NCI-H460 (cell line): ENCODE measurements around the gene SLX4IP. TPM values are rescaled to one million over a fixed set of nuclear protein-coding genes. Genes with fewer than 3 reads are reported as not detected.

Experiments used
- DNase-seq: peaks from one replicate; pipeline ENCODE4 v3.0.0-alpha.2; 2016; ENCODE audit warnings: low read depth; ENCODE audit errors: extremely low read depth
- total RNA-seq: library from RNA; depleted of rRNA; stranded (reverse); fragments of >200 nt; shearing (Covaris generic); gene quantifications from 2 replicates; pipeline ENCODE4 v1.2.3, GENCODE V29; 2014

The SLX4IP gene
- total RNA-seq, 1 experiment from 2014 or later = 7.5 TPM

GRCh38 chr20:10619427-10619826, 184.3 kb downstream of the SLX4IP start:
- DNase-seq = peak; percentile 80

GRCh38 chr20:10621149-10621548, 186.0 kb downstream of the SLX4IP start:
- DNase-seq = no peak

GRCh38 chr20:10622657-10623418, 187.7 kb downstream of the SLX4IP start:
- DNase-seq = no peak

GRCh38 chr20:10625641-10626040, 190.5 kb downstream of the SLX4IP start:
- no peak for DNase-seq

- DNase-seq = no peak
These were observed 191.8 kb downstream of the SLX4IP start for GRCh38 chr20:10626896-10627295.

GRCh38 chr20:10629946-10630650, 195.0 kb downstream of the SLX4IP start:
- DNase-seq = no peak

- DNase-seq = no peak
These were observed 196.0 kb downstream of the SLX4IP start for GRCh38 chr20:10631126-10631525.

GRCh38 chr20:10632721-10633509, 197.8 kb downstream of the SLX4IP start:
- no peak for DNase-seq

GRCh38 chr20:10633718-10634117, 198.6 kb downstream of the SLX4IP start:
- no peak for DNase-seq

GRCh38 chr20:10634211-10634610, 199.1 kb downstream of the SLX4IP start:
- no peak for DNase-seq

GRCh38 chr20:10634683-10635411, 199.7 kb downstream of the SLX4IP start:
- no peak for DNase-seq

- DNase-seq = no peak
These were observed 200.5 kb downstream of the SLX4IP start for GRCh38 chr20:10635476-10636208.

GRCh38 chr20:10636326-10636818, 201.3 kb downstream of the SLX4IP start:
- no peak for DNase-seq

GRCh38 chr20:10637031-10637559, 202.0 kb downstream of the SLX4IP start:
- no peak for DNase-seq

GRCh38 chr20:10637563-10637962, 202.5 kb downstream of the SLX4IP start:
- no peak for DNase-seq

GRCh38 chr20:10639077-10639736, 204.1 kb downstream of the SLX4IP start:
- no peak for DNase-seq

GRCh38 chr20:10639737-10640556, 204.8 kb downstream of the SLX4IP start:
- DNase-seq = no peak

GRCh38 chr20:10640897-10641296, 205.8 kb downstream of the SLX4IP start:
- DNase-seq = no peak
